Neural crest cell (in vitro differentiated cells): ENCODE results near the gene PEX10. TPM values are rescaled to one million over a fixed set of nuclear protein-coding genes. Genes with fewer than 3 reads are reported as not detected.

Source experiments
- DNase-seq: peaks from one replicate; pipeline ENCODE4 v3.0.0; 2021; ENCODE audit warnings: low read depth, mixed read lengths, low spot score
- H3K27ac Mint-ChIP-seq: one replicate; pipeline ENCODE4 v1.8.0; 2021; ENCODE audit warnings: mild to moderate bottlenecking, mixed read lengths; ENCODE audit not compliant: unreplicated experiment
- H3K27me3 Mint-ChIP-seq: 2 replicates; pipeline ENCODE4 v1.8.0; 2021; ENCODE audit warnings: low read depth, mild to moderate bottlenecking, mixed read lengths
- H3K36me3 Mint-ChIP-seq: 2 replicates; pipeline ENCODE4 v1.8.0; 2021; ENCODE audit warnings: low read depth, mild to moderate bottlenecking, mixed read lengths
- H3K4me1 Mint-ChIP-seq: 2 replicates; pipeline ENCODE4 v1.8.0; 2021; ENCODE audit warnings: mixed read lengths
- H3K4me3 Mint-ChIP-seq: one replicate; pipeline ENCODE4 v1.8.0; 2021; ENCODE audit warnings: mild to moderate bottlenecking, mixed read lengths
- H3K9me3 Mint-ChIP-seq: 2 replicates; pipeline ENCODE4 v1.8.0; 2021; ENCODE audit warnings: mixed read lengths
- total RNA-seq: library from RNA; stranded (reverse); gene quantifications from 2 replicates; pipeline ENCODE4 v1.2.1, GENCODE V29; 2021
- TF ChIP-seq, protein P1 (sequence below): fragments of 200-600 bp; sonication (generic); conservative IDR thresholded peaks from 2 replicates; pipeline ENCODE4 v1.5.0; 2021; ENCODE audit warnings: antibody characterized with exemption, mild to moderate bottlenecking

The PEX10 gene
- total RNA-seq, 1 donor from 2014 or later, result 31.2 TPM

DNA sequence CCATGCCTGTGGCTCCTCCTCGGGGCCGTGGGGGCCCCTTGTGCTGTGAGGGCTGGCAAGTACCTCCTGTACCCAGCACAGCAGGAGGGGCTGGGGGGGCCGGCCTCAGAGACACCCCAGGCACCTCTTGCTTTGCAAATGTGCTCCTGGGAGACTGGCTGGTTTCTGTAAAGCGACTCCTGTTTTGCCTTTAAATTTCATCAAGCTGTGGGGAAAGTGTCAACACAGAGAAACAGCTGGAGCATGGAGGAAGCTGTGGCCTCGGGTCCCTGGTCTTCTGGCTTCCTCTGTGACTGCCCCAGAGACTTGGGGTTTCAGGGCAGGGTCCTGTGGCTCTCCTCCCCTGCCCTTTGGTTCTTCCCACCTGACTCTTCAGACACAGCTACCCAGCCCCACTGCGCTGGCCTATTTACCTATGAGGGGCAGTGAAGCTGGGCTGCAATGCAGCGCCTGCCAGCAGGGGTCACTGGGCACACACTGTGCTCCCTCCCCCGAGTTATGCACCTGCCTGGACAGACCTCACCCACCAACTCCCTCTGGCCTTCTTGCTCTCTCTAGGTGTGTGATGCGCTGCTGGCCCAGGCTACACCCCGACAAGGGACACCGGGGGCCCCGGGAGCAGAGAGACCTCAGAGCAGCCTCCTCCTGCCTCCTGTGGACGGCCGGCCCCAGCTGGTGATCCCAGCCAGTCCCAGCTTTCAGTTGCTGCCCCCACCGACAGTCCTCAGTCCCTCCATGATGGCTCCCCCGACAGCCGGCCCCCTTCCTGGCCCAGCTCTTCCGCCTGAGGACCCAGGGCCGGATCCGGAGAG is 17.6 kb upstream of the PEX10 start:
- Mint-ChIP-seq H3K9me3 (no peaks in the 10 kb centered on the region), H3K36me3 (no peaks in the 10 kb centered on the region), H3K27ac (no peak overlapping the region), H3K4me1 (no peaks in the 10 kb centered on the region), H3K4me3 (no peak overlapping the region), H3K27me3 (no peaks in the 10 kb centered on the region)
- no peak for DNase-seq
- TF ChIP-seq, protein P1, sequence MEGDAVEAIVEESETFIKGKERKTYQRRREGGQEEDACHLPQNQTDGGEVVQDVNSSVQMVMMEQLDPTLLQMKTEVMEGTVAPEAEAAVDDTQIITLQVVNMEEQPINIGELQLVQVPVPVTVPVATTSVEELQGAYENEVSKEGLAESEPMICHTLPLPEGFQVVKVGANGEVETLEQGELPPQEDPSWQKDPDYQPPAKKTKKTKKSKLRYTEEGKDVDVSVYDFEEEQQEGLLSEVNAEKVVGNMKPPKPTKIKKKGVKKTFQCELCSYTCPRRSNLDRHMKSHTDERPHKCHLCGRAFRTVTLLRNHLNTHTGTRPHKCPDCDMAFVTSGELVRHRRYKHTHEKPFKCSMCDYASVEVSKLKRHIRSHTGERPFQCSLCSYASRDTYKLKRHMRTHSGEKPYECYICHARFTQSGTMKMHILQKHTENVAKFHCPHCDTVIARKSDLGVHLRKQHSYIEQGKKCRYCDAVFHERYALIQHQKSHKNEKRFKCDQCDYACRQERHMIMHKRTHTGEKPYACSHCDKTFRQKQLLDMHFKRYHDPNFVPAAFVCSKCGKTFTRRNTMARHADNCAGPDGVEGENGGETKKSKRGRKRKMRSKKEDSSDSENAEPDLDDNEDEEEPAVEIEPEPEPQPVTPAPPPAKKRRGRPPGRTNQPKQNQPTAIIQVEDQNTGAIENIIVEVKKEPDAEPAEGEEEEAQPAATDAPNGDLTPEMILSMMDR, result peak; percentile 53

DNA sequence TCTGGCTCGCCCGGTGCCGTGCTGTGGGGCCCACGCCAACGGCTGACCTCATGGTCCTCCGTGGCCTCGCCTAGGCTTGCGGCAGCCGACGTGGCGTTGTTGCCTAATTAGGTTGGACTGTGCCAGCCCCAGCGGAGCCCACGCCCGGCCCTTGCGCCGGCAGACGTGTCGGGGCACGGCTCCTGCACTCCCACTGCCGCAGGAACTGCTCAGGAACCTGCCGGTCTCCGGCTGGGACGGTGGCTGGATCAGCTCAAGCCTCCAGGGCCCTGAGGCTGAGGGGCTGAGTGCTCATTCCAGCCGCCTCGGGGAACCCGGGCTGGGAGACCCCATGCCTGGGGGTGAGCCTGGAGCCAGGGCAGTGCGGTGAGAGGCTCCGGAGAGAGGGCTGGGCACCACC is 16.1 kb upstream of the PEX10 start:
- H3K36me3 Mint-ChIP-seq, result no peaks in the 10 kb centered on the region
- H3K4me3 Mint-ChIP-seq, result no peak overlapping the region
- H3K4me1 Mint-ChIP-seq, result no peaks in the 10 kb centered on the region
- no peak for DNase-seq
- no peak overlapping the region for H3K27ac Mint-ChIP-seq
- TF ChIP-seq, protein P1, result no peak
- H3K27me3 Mint-ChIP-seq, result no peaks in the 10 kb centered on the region
- no peaks in the 10 kb centered on the region for H3K9me3 Mint-ChIP-seq

DNA sequence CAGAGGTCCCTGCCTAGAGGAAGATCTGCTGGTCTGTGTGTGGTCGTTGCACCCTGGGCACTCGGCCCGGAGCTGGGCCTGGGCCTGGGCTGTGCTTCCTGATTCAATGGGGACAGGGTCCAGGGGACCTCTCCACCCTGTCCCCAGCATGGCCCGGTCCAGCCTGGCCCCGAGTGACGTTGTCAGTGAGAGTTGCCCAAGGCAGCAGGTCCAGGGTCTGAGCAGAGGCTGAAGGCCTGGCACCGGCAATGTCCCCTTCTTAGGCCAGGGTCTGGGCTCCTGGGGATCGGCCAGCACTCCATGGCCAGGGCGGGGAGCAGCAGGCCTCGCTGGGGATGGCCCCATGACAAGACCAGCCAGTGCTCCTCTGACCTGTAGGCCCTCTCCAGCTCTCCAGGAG is 15.6 kb upstream of the PEX10 start:
- Mint-ChIP-seq H3K27me3 (no peaks in the 10 kb centered on the region), H3K4me3 (no peak overlapping the region), H3K36me3 (no peaks in the 10 kb centered on the region), H3K4me1 (no peaks in the 10 kb centered on the region), H3K9me3 (no peaks in the 10 kb centered on the region), H3K27ac (no peak overlapping the region)
- TF ChIP-seq, protein P1, result no peak
- DNase-seq, result no peak

DNA sequence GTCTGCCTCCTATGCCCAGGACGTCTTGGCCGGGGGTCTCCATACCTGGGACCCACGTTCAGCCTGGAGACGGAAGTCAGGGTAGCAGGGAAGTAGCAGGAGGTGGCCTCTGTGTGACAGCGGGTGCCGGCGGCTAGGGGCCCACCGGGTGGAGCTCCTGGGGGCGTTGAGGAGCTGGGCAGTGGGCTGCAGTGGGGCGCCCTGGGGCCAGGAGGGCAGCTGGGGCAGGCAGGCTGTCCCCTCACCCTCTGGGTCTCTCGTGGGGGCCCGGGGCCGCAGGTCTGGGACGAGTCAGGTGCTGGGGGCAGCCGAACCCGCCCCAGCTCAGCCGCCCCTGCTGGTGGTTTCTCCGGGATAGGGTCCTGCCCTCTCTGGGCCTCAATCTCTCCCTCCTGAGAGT is 14.7 kb upstream of the PEX10 start:
- DNase-seq, result no peak
- H3K4me1 Mint-ChIP-seq, result no peaks in the 10 kb centered on the region
- no peaks in the 10 kb centered on the region for H3K36me3 Mint-ChIP-seq
- no peaks in the 10 kb centered on the region for H3K9me3 Mint-ChIP-seq
- H3K4me3 Mint-ChIP-seq, result no peak overlapping the region
- TF ChIP-seq, protein P1, result no peak
- H3K27ac Mint-ChIP-seq, result no peak overlapping the region
- no peaks in the 10 kb centered on the region for H3K27me3 Mint-ChIP-seq

DNA sequence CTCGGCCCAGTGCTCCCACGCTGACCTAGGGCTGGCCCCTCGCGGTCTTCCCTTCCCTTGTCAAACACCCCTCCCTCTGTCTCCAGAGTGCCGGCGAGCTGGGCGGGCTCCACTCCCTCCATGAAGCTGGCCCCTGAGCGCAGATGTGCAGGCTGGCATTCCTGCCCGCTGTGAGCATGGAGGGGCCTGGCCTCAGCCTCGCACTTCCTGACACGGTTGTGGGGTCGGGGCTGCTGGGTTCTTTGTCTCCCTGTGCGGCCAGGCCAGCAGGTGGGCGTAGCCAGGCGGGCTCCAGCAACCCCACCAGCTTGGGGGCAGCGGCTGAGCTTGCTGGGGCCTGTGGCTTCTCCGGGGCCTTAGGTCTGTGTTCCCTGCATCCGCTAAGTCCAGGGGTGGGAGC is 14.2 kb upstream of the PEX10 start:
- TF ChIP-seq, protein P1, result no peak
- no peaks in the 10 kb centered on the region for H3K27me3 Mint-ChIP-seq
- no peak for DNase-seq
- no peak overlapping the region for H3K27ac Mint-ChIP-seq
- H3K4me3 Mint-ChIP-seq, result no peak overlapping the region
- H3K36me3 Mint-ChIP-seq, result no peaks in the 10 kb centered on the region
- H3K4me1 Mint-ChIP-seq, result no peaks in the 10 kb centered on the region
- H3K9me3 Mint-ChIP-seq, result no peaks in the 10 kb centered on the region
